ENCODE results near the gene ISLR2.

GRCh38 chr15:74170071-74170844 lies 39.9 kb downstream of the ISLR2 start:
- TF ChIP-seq CTCF (IDR thresholded peaks at IDR 0.05) (no peak), POLR2A (IDR thresholded peaks at IDR 0.05) (no peak), EP300 (IDR thresholded peaks at IDR 0.05; ENCODE audit: low read depth) (no peak)

Data from transverse colon (tissue), 3 donors.